VCaP (cell line): Measurements from ENCODE around the gene S1PR3.

Source experiments
- H3K27ac ChIP-seq: fragments of 450-650 bp; 2 replicates; pipeline ENCODE4 v1.5.1; 2017
- TF ChIP-seq, protein P1 (sequence below): fragments of 450-650 bp; conservative IDR thresholded peaks from 2 replicates; pipeline ENCODE4 v1.5.1; 2017; ENCODE audit warnings: mild to moderate bottlenecking, moderate library complexity

The S1PR3 gene

DNA sequence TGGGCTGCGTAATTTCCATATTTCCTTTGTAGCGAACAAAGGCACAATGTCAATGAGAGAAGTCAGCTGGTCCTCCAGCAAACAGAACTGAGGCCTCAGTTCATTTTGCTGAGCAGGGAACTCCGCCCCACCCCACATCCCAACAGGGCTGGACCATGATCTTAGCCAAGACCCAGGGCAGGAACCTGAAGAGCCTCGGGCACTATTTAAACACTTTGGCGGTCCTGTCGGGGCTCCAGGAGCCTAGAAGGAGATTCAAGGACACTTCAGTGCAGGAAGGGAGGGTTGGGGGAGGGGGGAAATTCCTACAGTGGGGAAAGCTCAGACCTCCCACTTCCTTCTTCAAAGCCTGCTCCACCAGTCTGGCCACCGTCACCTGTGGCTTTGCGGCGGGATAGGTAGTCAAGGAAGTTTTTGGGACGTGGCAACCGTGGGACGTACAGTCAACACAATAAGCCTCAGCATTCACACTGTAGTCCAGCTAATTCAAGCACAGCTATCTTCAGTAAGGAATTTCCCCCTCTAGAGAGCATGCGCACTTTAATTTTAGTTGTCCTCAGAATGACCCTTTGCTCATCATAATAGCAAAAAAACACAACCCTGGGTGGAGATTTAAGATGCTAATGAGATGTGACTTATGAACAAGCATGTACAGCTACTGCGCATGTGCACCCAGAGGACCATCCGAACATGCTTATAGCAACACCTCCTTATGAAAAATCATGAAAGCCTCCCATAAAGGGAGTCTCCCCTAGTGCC lies 30.9 kb downstream of the S1PR3 start:
- TF ChIP-seq, protein P1, sequence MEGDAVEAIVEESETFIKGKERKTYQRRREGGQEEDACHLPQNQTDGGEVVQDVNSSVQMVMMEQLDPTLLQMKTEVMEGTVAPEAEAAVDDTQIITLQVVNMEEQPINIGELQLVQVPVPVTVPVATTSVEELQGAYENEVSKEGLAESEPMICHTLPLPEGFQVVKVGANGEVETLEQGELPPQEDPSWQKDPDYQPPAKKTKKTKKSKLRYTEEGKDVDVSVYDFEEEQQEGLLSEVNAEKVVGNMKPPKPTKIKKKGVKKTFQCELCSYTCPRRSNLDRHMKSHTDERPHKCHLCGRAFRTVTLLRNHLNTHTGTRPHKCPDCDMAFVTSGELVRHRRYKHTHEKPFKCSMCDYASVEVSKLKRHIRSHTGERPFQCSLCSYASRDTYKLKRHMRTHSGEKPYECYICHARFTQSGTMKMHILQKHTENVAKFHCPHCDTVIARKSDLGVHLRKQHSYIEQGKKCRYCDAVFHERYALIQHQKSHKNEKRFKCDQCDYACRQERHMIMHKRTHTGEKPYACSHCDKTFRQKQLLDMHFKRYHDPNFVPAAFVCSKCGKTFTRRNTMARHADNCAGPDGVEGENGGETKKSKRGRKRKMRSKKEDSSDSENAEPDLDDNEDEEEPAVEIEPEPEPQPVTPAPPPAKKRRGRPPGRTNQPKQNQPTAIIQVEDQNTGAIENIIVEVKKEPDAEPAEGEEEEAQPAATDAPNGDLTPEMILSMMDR, result no peak

DNA sequence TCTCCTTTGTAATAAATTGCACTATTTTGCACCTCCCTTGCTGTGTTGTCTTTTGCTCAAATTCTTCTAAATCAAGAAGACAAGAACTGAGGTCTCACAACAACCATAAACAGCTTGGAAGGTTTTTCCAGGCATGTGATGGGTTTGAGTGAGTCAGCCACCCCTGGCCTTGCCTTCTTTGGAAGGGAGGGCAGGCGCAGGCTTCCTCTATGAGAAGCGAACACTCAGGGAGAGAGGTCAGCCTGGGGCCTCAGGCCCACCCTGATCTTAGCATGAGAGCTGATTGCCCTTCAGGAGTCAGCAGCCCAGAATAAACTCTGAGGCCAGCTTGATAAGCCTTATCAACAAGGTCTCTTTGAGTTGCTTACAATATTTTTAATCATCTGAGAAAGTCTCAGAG lies 31.6 kb downstream of the S1PR3 start:
- H3K27ac ChIP-seq, result no peak overlapping the region
- TF ChIP-seq, protein P1, result no peak

More for the DNA sequence above, 30.9 kb downstream of the S1PR3 start:
- H3K27ac ChIP-seq, result no peak overlapping the region

DNA sequence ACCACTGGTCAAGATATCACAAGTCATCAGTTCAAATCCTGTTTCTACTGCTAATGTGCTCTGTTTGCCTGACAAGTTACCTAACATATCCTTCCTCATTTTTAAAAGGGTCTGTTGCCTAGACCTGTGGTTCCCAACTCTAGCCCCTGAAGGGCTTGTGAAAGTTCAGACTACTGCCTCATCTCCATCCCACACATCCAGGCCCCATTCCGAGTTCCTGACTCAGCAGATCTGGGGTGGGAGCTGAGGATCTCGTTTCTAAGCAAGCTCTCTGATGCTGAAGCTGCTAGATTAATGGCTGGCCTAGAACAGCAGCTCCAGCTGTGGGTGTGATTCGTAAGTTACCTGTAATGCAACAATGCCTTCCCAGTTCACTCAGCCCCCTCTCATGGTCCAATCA lies 32.5 kb downstream of the S1PR3 start:
- TF ChIP-seq, protein P1, result no peak
- H3K27ac ChIP-seq, result no peak overlapping the region

DNA sequence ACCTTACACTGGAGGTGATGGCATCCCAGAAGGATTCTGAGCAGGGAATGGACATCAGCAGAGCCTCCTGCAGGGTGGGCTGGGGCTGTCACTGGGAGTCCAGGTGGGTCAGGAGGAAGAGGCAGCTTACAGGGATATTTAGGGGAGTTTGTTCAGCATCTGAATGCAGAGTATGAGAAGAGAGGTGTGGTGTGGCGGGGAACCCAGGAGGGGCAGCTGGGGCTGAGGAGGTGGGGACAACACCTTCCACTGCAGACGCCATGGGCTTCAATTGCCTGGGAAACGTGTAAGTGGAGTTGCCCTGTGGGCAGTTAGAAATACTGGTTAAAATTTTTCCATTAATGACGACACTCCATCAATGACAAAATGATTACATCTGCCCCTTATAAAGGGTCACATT lies 33.5 kb downstream of the S1PR3 start:
- H3K27ac ChIP-seq, result no peak overlapping the region
- TF ChIP-seq, protein P1, result no peak

DNA sequence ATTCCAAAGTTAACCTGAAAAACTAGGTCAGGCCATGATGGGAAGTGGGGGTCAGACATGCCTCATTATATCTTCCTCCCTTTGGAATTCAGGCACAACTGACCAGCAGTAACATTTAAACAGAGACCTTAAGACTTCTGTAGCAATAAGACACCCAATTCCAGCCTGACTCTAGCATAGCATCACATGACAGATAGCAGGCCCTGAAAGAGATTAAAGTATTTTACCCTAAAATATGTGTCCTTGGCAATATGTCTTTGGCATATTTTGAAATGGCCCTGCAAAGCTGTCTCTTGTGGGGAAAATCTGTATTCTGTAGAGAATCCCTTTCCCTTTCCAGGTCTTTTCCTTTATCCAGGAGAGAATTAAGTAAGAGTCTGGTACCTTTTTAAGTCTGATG lies 34.3 kb downstream of the S1PR3 start:
- H3K27ac ChIP-seq, result no peak overlapping the region
- TF ChIP-seq, protein P1, result no peak

DNA sequence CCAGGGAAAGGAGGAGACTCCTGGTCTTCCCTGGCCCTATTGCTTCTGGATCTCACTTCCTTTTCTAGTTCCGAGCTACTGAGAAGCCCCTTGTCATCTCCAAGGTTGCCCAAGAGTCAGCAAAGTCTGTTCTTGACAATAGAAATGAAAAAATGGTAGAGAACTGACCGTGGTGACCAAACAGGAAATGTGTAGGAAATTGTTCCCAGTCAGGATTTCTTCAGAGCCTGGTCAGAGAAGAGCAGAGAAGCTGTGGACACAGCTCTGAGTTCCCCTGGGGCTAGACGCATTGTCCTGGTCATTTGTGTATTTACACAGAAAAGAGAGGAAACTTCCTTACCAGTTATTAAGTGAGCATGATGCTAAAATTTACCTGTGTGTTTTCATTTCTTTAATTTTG lies 35.6 kb downstream of the S1PR3 start:
- H3K27ac ChIP-seq, result no peak overlapping the region

DNA sequence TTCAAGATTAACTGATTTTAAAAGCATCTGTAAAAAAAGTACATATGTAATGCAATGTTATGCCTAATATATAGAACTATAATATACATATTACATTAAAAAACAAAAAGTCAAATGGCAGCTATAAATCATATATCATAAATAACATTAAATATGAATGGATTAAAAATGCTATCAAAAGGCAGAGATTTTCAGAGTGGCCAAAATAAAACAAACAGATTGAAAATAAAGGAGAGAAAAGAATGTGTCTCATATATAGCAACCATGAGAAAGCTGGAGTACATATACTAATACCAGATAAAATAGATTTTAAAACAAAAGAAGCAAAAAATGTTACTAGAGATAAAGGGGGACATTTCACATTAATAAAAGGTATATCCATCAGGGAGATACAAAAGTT lies 38.5 kb downstream of the S1PR3 start:
- no peak overlapping the region for H3K27ac ChIP-seq
- TF ChIP-seq, protein P1, result no peak

More for the DNA sequence above, 35.6 kb downstream of the S1PR3 start:
- TF ChIP-seq, protein P1, result no peak
